ENCODE measurements around the gene FZR1.
"Not testable (repeated sequence)": the region's sequence is repeated elsewhere in the genome, so short reads cannot be mapped to it uniquely, and the experiment has no call there.

The FZR1 gene

DNA sequence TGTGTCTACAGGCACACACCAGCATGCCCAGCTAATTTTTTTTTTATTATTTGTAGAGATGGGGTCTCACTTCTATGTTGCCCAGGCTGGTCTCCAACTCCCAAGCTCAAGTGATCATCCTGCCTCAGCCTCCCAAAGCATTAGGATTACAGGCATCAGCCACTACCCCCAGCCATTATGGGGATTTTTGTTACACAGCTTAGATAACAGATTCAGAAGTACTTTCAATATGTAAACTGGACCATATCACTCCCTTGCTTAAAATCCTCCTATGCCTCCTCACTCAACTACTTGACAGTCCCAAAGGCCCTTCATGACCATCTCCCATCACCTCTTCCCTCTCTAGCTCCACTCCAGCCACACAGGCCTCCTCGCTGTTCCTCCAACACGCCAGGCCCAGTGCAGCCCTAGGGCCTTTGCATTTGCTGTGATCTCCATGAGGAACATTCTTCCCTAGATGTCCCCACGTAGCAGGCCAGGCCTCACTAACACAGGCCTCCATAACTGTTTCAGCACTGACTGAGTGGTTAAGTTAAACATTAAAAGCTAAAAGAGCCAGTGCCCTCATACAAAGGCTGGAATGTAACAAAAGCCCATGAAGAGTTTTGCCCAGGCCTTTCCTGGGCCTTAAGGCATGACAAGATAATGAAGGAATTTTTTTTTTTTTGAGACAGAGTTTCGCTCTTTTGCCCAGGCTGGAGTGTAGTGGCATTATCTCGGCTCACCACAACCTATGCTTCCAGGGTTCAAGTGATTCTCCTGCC is 8.2 kb upstream of the FZR1 start:
- no peak for DNase-seq

DNA sequence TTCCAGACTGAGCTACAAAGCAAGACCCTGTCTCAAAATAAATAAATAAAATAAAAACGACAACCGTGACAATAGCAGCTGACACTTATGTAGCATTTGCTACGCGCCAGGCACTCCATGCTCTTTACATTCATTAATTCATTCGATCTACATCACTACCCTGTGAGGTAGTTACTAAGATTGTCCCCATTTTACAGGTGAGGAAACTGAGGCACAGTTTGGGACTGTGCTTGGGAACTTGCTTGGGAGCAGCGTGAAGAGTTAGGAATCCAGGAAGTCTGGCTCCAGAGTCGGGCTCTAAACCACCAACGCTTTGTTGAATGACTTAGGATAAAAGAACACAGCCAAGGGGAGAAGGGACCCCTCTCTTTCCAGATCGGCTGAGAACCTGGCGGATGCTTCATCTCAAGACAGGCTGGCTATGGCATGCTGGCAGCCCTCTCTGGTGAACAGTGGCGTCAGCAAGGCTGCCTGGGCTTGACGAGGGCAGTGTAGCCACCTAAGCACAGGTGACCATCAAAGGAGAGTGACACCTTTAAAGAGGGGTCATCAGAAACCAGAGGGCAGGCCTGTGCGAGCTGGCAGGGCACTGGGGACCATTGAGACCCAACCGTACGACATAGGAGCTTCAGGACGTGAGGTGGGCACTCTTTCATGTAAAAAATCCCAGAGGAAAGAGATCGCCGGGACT is 6.2 kb upstream of the FZR1 start:
- no peak for DNase-seq

DNA sequence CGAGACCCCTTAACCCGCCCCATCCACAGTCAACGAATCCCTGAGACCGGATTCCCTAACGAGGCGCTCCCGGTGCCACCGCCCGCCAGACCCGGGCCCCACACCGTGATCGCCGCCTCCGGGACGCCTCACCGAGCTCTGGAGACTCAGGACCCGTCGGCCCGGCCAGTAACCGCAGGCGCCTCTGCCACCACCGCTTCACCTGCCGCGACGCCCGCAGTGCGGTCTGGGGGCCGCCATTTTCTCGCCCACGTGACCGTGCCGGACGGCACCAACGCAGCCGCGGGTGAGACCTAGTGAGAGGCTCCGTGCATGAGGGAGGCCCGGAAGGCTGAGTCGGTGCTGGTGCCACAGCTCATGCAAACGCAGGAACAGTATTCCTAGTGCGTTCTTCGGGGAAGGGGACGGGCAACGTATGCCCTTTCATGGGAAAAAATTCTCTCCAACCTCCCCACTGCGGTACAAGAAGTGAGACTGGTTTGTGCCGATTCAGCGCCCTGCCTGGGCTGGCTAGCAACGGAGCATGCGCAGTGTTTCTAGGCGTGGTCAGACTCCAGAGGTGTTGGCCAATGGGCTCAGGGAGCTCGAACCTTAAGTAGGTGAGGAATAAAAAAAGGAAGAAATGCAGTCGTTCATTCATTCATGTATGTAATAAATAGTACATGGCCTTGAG is 5.5 kb upstream of the FZR1 start, which contains the start of gene DOHH:
Gene DOHH, minus strand, starts transcription at position 246 of the 673 bp plus-strand sequence. CDS start 3,860 bp downstream, outside the sequence.
- peak; percentile 94 for DNase-seq

DNA sequence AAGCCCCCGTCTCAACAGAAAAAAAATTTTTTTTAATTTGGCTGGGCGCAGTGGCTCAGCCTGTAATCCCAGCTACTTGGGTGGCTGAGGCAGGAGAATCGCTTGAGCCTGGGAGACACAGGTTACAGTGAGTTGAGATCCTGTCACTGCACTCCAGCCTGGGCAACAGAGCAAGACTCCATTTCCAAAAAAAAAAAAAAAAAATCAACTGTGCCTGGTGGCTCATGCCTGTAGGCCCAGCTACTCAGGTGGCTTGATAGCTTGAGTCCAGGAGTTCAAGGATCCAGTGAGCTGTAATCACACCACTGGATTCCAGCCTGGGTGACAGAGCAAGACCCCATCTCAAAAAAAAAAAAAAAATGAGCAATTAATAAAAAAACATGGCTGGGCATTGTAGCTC is 4.3 kb upstream of the FZR1 start:
- no peak for DNase-seq

DNA sequence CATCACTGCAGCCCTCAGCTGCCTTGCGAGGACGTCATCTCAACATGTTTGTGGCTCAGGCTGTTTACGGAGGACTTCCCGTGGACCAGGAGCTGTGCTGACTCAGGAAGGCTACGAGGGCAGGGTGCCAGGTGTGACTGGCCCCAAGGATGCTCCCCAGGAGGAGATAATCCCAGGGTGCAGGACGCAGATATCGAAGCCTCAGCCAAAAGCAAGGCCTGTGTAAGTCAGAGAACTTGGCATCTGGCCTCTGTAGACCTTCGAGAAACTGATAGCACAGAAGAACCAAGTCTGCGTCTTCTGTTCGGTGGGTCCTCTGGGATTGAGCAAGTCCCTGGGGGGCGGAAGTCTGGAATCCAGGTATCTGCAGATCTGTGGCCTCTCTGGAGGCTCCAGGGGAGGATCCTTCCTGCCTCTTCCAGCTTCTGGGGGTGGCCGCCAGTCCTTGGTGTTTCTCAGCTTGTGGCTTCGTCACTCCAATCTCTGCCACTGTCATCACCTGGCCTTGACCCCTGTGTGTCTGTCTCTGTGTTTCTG is 3.0 kb upstream of the FZR1 start:
- no peak for DNase-seq

DNA sequence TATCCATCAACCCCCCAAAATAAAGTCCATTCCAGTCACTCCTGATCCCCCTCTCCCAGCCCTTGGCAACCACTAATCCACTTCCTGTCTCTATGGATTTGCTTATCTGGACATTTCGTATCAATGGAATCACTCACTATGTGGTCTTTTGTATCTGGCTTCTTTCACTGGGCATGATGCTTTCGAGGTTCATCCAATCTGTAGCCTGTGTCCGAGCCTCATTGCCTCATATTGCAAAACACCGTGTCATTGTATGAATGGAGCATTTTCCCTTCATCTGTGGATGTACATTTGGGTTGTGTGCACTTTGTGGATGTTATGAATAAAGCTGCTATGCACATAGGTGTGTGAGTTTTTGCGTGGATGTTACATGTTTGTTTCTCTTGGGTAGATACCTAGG is 1.4 kb upstream of the FZR1 start:
- no peak for DNase-seq

DNA sequence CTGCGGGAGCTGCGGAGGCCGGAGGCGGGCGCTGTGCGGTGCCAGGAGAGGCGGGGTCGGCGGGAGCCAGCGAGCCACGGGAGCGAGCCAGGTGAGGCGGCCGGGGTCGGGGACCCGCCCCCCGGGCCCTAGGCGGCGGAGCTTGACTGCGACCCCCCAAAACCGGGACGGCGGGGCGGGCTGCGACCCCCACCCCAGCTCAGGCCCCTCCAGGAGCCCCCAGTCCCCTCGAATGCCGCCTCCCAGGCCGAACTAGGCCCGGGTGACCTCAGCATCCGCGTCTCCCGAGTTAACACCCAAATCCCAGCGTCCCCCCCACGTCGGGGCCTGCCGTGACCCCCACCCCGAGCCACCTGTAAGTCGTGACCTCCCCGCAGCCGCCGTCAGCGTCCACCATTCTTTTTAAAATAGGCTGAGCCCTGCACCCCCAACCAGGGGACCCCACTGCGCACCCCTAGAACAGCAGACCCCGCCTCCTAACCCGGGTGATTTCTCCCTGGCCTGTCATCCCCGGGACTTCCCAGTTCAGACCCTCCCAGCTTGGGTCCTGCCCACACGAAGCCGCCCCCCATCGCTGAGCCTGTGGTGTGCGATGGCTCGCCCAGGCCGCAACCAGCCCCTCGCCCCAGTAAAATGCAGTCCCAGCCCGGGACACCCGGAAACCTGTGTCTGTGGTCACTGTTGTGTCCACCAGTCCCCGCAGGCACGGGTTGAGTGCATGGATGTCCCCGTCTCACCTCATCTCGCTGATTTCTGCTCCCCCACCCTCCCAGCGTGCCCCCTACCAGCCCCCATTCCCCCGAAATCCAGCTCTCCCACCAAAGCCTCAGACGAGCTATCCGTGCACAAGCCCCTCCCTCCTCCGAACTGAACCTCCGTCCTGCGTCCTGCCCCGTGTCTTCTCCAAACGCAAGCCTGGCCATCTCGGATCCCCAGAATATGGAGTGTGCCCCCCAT is 551 bp downstream of the FZR1 start:
- no peak for DNase-seq

DNA sequence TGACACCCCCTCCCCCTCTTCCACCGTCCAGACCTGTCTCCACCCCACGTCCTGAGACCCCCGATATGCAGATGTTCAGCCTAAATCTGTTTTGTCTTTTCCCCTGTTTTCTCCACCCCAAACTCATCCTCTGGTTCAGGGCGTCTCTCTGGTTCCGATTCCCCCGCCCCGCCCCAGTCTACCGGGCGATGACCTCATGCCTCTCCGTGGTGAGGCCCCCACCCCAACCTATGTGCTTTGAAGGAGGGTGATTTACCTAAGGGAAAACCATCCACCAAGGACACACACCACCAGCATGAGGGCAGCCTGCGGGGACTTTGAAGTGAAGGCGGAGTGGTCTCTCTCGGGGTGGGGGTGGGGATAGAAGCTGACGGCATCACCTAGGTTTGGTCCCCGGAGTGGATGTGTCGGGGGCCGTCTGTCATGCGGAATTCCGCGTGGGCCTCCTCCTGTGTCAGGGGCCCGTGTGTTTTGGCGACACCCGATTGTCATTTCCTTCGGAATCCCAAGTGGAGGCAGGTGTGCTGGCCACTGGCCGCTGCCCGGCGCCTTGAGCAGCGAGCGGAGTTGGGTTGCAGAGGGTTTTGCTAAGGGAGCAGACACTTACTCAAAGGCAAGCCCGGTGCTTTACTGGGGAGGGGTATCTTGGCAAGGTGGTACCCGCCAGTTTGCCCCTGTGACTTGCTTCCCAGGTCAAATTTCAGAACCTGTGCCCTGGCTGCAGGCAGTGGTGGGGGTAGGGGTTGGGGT is 1.4 kb downstream of the FZR1 start:
- DNase-seq: no peak

DNA sequence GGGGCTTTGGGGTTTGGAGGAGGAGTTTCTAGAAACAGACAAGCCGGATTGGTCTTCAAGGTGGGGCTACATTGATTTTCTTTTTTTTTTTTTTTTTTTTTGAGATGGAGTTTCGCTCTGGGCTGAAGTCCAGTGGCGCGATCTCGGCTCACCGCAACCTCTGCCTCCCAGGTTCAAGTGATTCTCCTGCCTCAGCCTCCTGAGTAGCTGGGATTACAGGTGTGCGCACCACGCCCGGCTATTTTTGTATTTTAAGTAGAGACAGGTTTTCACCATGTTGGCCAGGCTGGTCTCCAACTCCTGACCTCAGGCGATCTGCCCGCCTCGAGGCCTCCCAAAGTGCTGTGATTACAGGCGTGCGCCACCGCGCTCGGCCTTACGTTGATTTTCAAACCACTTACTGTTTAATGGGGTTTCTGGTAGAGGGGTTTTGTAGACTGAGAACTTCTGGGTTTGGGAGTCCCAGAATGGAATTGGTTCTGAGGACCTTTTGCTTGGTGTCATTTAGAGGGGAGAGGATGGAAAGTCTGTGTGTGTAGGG is 2.1 kb downstream of the FZR1 start:
- DNase-seq: not testable (repeated sequence)

DNA sequence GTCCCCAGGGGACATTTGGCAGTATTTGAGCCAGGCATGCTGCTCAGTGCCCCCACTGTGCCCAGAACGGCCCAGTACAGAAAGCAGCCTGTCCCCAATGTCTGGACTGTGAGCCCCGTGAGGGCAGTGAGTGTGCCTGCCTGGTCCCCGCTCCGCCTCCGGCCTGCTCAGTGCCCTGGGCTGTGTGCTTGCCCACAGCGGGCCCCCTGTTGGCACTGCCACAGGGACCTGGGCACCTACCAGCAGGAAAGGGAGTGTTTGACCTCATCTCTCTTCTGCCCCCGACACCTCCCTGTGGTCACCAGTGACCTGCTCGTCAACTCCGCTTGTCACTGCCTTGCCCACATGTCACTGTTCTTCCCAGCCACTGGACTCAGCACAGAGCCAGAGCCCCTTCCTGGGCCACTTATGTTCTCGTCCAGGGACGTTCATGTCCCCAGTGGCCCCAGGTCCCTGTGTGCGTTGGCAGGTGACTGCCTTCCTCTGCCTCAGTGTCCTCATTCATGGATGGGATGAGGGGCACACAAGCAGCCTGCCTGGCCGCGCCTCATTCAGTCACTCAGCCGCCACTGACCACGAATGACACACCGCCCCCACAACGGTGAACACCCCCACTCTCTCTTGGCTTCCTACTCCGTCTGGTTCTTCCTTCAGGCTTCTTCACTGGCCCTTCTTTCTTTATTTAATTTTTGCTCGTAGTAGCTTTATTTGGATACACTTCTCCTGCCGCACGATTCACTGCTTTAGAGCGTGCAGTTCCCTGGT is 2.8 kb downstream of the FZR1 start:
- no peak for DNase-seq

DNA sequence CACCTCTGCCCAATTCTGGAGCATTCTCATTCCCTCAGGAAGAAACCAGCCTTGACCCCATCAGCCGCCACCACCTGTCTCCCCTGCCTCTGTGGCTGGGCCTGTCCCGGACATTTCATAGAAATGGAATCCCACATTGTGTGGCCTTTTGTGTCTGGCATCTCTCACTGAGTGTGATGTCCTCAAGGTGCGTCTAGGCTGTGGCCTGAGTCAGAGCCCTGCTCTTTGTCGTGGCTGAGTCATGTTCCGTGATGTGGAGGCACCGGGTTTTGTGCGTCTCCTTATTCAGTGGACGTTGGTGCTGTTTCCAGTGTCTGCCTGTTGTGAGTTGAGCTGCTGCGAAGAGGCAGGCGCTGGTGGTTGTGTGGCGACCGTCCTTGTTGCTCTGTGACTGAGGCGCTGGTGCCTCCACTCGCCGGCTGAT is 3.5 kb downstream of the FZR1 start:
- no peak for DNase-seq

DNA sequence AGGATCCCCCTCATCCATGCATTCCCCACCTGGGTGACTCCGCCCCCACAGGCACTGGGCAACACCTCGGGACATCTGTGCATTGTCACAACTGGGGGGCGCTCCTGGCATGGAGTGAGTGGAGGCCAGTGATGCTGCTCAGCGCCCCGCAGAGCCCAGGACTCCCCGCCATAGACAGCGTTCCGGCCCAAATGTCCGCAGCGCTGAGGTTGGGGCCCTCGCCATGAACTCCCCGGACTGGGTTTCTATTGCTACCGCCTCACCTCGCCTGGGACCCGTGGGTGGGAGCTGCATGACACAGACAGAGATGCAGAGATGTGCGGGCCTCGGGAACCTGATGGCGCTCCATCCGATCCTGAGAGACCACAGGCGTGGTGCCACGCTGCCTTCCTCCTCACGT is 4.6 kb downstream of the FZR1 start:
- no peak for DNase-seq

DNA sequence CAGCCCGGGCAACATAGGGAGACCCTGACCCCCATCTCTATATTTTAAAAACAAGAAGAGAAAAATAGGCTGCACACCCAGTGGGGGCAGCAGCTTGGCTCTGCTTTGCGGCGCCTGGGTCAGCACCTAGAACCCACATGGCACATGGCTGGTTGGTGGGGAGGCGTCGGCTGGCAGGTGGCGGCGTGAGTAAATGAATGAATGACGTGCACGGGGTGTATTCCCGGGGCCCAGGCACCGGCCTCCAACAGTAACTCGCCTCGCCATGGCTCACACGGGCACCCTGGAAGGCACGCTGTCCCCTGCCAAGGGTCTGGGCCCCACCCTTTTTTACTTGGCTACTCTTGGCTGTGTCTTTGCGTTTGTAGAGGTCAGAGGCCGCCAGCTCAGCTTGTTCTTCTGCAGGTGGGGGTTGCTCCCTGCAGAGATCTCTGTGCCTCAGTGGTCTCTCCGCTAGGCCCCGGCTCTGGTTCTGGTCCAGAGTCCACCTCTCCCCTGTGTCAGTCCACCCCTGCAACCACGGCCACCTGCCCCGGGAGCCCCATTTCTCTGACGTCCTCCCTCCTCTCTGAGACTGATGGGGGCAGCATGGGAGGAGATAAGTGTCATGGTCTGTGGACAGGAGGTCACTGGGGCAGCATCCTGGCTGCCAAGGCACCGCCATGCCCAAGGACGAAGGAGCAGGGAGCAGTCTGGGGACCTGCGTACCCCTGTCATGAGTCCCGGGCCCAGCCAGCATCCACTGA is 5.6 kb downstream of the FZR1 start:
- DNase-seq: no peak

DNA sequence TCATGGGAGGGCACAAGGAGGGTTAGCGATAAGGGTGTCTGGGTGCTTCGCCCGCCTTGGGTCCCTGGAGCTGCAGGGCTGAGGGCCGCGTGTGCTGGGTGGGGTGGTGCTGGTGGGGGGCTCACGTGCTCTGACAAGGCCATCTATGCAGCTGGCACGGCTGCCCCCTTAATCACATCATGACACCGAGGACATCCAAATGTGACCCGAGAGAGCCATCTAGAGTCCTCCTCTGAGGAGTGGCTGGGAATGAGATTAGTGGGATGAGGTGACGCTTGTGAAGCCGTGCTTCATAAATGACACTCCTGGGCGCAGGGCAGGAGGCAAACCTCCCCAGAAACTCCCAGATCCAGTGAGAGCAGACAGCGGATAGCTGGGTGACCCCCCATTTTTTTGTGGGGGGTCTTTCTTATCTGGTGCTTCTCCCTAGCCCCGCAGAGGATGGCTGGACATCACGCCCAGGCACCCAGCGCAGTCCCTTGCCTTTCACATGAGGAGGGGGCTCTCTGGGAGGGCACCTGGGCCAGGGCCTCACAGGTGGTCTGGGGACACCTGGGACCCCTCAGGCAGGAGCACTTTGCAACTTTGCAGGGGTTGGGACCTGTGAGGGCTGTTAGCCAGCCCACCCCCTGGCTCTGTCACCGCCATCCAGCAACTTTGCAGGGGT is 6.6 kb downstream of the FZR1 start:
- no peak for DNase-seq

DNA sequence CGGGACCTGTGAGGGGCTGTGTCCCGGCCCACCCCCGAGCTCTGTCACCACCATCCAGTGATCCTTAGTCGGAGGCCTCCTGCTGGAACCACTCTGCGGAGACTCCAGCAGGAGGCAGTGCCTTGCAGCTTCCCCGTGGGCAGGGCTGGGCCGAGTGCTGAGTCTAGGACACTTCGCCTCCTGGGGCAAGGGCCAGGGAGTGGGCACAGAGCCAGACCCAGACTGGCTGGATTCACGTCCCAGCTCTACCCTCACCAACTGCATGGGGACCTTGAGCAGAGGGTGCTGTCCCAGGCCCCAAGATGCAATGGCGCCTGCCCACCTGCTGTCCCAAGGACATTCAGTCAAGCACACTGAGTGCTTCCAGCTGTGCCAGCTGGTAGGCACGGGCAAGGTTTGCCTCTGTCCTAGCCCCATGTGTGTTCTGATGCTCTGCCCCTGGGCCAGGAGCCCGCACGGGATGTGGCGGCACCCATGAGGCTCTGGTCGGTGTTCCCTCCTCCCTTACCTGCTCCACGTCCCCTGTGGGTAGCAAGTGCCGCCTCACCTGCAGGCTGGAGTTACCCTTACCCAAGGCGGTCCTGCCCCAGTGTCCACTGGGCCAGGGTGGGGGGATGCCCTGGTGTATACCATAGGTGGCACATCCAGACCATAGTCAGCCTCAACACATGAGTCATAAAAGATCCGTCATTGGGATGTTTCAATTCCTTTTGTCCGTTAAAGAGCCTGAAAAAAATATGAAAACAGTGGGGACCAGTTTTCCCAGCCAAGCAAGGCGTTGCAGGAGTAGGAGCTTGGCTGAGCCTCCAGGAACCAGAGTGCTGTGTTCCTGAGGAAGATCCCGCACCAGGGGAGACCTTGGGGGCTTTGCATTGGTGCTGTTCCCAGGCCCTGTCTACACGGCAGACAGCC is 7.4 kb downstream of the FZR1 start:
- no peak for DNase-seq

DNA sequence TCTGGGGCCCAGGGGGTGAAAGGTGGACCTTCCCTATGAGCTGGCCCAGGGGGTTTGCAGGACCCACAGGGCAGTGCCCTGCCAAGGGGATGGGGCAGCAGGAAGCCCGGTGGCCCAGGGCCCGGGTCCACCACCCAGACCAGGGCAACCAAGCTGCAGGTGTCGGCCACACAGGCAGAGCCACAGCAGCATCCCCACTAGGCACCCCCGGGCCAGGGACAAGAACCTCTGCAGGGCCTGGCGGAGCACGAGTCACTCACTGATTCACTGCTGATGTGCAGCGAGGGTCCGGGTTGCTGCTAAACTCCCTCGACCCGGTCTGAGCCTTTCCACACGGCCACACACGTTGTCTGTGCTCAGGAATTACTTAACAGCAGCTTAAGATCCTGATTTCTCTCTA is 8.8 kb downstream of the FZR1 start:
- DNase-seq: no peak

DNA sequence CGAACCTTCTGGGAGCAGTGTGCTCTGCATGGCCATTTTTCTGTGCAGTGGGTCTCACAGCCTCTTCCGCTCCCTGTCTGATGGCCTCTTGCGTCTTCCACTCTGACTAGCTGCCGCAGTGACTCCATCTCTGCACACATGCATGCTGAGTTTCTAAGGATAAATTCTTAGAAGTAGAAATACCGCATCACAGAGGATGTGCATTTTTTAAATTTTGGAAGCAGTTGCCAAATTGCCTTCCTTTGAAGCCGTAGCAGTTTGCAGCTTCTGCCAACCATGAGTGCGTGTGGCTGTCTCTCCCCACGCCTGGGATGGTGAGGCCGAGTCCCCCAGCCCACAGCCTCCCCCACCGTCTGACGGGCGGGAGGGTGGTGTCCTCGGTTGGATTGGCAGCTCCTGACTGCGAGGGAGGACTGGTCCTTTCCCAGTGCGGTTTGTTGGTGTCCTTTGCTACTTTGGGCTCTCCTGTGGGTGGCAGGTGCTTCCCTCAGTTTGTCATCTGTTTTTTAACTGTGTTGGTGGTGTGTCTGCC is 9.8 kb downstream of the FZR1 start:
- DNase-seq: no peak

DNA sequence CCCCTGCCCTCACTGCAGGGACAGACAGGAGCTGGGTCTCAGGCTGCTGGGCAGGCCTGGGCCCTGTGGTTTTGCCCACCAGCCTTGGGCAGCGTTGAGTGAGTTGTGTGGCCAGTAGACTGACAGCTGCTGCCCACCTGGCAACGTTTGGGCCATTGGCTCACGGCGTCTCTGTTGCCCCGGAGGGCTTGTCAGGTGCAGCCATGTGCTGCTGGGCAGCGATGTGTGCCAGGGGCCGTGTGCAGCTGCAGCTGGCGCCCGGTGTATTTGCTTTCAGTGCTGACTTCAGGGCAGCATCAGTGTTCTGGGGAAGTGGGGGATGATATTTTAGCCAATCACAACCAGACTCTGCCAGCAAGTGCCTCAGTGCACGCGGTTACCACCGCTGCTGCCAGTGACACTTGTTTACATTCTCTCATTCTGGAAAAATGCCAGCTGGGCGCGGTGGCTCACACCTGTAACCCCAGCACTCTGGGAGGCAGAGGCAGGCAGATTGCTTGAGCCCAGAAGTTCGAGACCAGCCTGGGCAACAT is 10.6 kb downstream of the FZR1 start:
- DNase-seq: peak; percentile 67
